Measurements from ENCODE around the gene UQCR11.

The UQCR11 gene

GRCh38 chr19:1652471-1653299, 47.4 kb upstream of the UQCR11 start, which contains the start of gene TCF3:
Gene TCF3 (minus strand): TSS chr19:1652615. CDS start chr19:1650248, 2,367 bp downstream.
- Histone ChIP-seq H3F3A (ENCODE audit: control insufficient read depth, insufficient read depth) (peaks cover 20% of the 10 kb centered on the region), H4K20me1 (ENCODE audit: control insufficient read depth, insufficient read depth, low read depth, low read length) (no peaks in the 10 kb centered on the region), H3K27ac (ENCODE audit: low read depth, low read length) (peak within 1 kb of the TSS; percentile 93), H3K4me3 (ENCODE audit: low read length) (peak within 1 kb of the TSS; percentile 84), H3K36me3 (ENCODE audit: control insufficient read depth, low read length) (peaks cover 36% of the 10 kb centered on the region), H3K9me3 (ENCODE audit: control insufficient read depth, insufficient read depth, low read length) (no peaks in the 10 kb centered on the region), H3K4me2 (ENCODE audit: low read length) (peak within 1 kb of the TSS; percentile 96), H3K4me1 (ENCODE audit: control insufficient read depth, low read length) (peaks cover 39% of the 10 kb centered on the region), H3K27me3 (ENCODE audit: control insufficient read depth, low read length) (no peaks in the 10 kb centered on the region), H3K79me2 (ENCODE audit: control insufficient read depth, low read length) (peaks cover 44% of the 10 kb centered on the region), H3K9me2 (replicated peaks; ENCODE audit: control insufficient read depth, low read length) (no peaks in the 10 kb centered on the region)
- TF ChIP-seq EZH2phosphoT487 (IDR thresholded peaks at IDR 0.05; ENCODE audit: borderline replicate concordance, low read length): no peak
- TF ChIP-seq CTCF (IDR thresholded peaks at IDR 0.05; ENCODE audit: low read depth, low read length, poor library complexity, severe bottlenecking): no peak

- no peaks in the 10 kb centered on the region for H3K9me3 ChIP-seq (ENCODE audit: control insufficient read depth, insufficient read depth, low read length)
- H3F3A ChIP-seq (ENCODE audit: control insufficient read depth, insufficient read depth): peaks cover 20% of the 10 kb centered on the region
- no peaks in the 10 kb centered on the region for H3K9me2 ChIP-seq (replicated peaks; ENCODE audit: control insufficient read depth, low read length)
- H3K79me2 ChIP-seq (ENCODE audit: control insufficient read depth, low read length): peaks cover 54% of the 10 kb centered on the region
- no peaks in the 10 kb centered on the region for H3K27me3 ChIP-seq (ENCODE audit: control insufficient read depth, low read length)
- H3K36me3 ChIP-seq (ENCODE audit: control insufficient read depth, low read length): peaks cover 46% of the 10 kb centered on the region
- H3K4me1 ChIP-seq (ENCODE audit: control insufficient read depth, low read length): peaks cover 48% of the 10 kb centered on the region
- TF ChIP-seq EZH2phosphoT487 (IDR thresholded peaks at IDR 0.05; ENCODE audit: borderline replicate concordance, low read length): no peak
- no peak for TF ChIP-seq CTCF (IDR thresholded peaks at IDR 0.05; ENCODE audit: low read depth, low read length, poor library complexity, severe bottlenecking)
- peak overlapping the region; percentile 93 for H3K27ac ChIP-seq (ENCODE audit: low read depth, low read length)
- peak overlapping the region; percentile 96 for H3K4me2 ChIP-seq (ENCODE audit: low read length)
- H3K4me3 ChIP-seq (ENCODE audit: low read length): peak overlapping the region; percentile 84
- H4K20me1 ChIP-seq (ENCODE audit: control insufficient read depth, insufficient read depth, low read depth, low read length): no peaks in the 10 kb centered on the region
These were observed 46.5 kb upstream of the UQCR11 start for GRCh38 chr19:1651568-1652291.

- H3K27ac ChIP-seq (ENCODE audit: low read depth, low read length): peak overlapping the region; percentile 93
- H3K4me3 ChIP-seq (ENCODE audit: low read length): peak overlapping the region; percentile 84
- H3K36me3 ChIP-seq (ENCODE audit: control insufficient read depth, low read length): peaks cover 54% of the 10 kb centered on the region
- peak overlapping the region; percentile 96 for H3K4me2 ChIP-seq (ENCODE audit: low read length)
- H3K9me2 ChIP-seq (replicated peaks; ENCODE audit: control insufficient read depth, low read length): no peaks in the 10 kb centered on the region
- H3K27me3 ChIP-seq (ENCODE audit: control insufficient read depth, low read length): no peaks in the 10 kb centered on the region
- peaks cover 50% of the 10 kb centered on the region for H3K4me1 ChIP-seq (ENCODE audit: control insufficient read depth, low read length)
- H4K20me1 ChIP-seq (ENCODE audit: control insufficient read depth, insufficient read depth, low read depth, low read length): no peaks in the 10 kb centered on the region
- no peaks in the 10 kb centered on the region for H3K9me3 ChIP-seq (ENCODE audit: control insufficient read depth, insufficient read depth, low read length)
- H3F3A ChIP-seq (ENCODE audit: control insufficient read depth, insufficient read depth): peaks cover 20% of the 10 kb centered on the region
- peaks cover 62% of the 10 kb centered on the region for H3K79me2 ChIP-seq (ENCODE audit: control insufficient read depth, low read length)
- no peak for TF ChIP-seq EZH2phosphoT487 (IDR thresholded peaks at IDR 0.05; ENCODE audit: borderline replicate concordance, low read length)
- TF ChIP-seq CTCF (IDR thresholded peaks at IDR 0.05; ENCODE audit: low read depth, low read length, poor library complexity, severe bottlenecking): no peak
These were observed 45.6 kb upstream of the UQCR11 start for GRCh38 chr19:1650650-1651567.
